SK-N-SH treated with all-trans-retinoic acid at 6 μM for 48 hours (cell line): Measurements from ENCODE around the gene TRIM22.

ENCODE experiments used
- ATAC-seq: fragments of 200-7000 bp; cut with Tn5 transposase; 3 replicates; pipeline ENCODE4 v1.9.1; 2020; ENCODE audit warnings: mild to moderate bottlenecking, moderate library complexity
- ARNTL ChIP-seq: fragments of 450-650 bp; formaldehyde crosslinking; IDR thresholded peaks from 2 replicates; pipeline ENCODE4 v1.5.0; 2020; ENCODE audit warnings: low read depth, mild to moderate bottlenecking, moderate library complexity, borderline replicate concordance
- BACH2 ChIP-seq: fragments of 250-450 bp; sonication (Bioruptor Pico); IDR thresholded peaks from 2 replicates; pipeline ENCODE4 v1.9.0; 2021; ENCODE audit warnings: mild to moderate bottlenecking, borderline replicate concordance
- CSDC2 ChIP-seq: fragments of 250-450 bp; sonication (Bioruptor Pico); IDR thresholded peaks from 2 replicates; pipeline ENCODE4 v1.5.0; 2020; ENCODE audit warnings: mild to moderate bottlenecking, moderate library complexity
- ESRRG ChIP-seq: fragments of 250-450 bp; sonication (Bioruptor Pico); IDR thresholded peaks from 2 replicates; pipeline ENCODE4 v1.6.1; 2021; ENCODE audit warnings: mild to moderate bottlenecking
- GLIS3 ChIP-seq: fragments of 250-450 bp; sonication (Bioruptor Pico); IDR thresholded peaks from 2 replicates; pipeline ENCODE4 v1.5.0; 2020; ENCODE audit warnings: mild to moderate bottlenecking, moderate library complexity
- ISL1 ChIP-seq: fragments of 250-450 bp; sonication (Bioruptor Pico); IDR thresholded peaks from 2 replicates; pipeline ENCODE4 v2.1.2; 2022; ENCODE audit warnings: mild to moderate bottlenecking, moderate library complexity
- OSR1 ChIP-seq: fragments of 250-450 bp; sonication (Bioruptor Pico); IDR thresholded peaks from 2 replicates; pipeline ENCODE4 v1.8.0; 2022; ENCODE audit warnings: moderate library complexity, mild to moderate bottlenecking, inconsistent platforms
- RARB ChIP-seq: fragments of 250-450 bp; sonication (Bioruptor Pico); IDR thresholded peaks from 2 replicates; pipeline ENCODE4 v1.8.0; 2021; ENCODE audit warnings: mild to moderate bottlenecking, moderate library complexity
- SNAI2 ChIP-seq: fragments of 250-450 bp; sonication (Bioruptor Pico); IDR thresholded peaks from 2 replicates; pipeline ENCODE4 v1.5.0; 2020; ENCODE audit warnings: mild to moderate bottlenecking, moderate library complexity
- TCF4 ChIP-seq: fragments of 250-450 bp; sonication (Bioruptor Pico); IDR thresholded peaks from 2 replicates; pipeline ENCODE4 v1.8.0; 2021; ENCODE audit warnings: mild to moderate bottlenecking, moderate library complexity, borderline replicate concordance
- TOX ChIP-seq: fragments of 250-450 bp; sonication (Bioruptor Pico); IDR thresholded peaks from 2 replicates; pipeline ENCODE4 v1.8.0; 2021; ENCODE audit warnings: mild to moderate bottlenecking, moderate library complexity, borderline replicate concordance
- ZC3H10 ChIP-seq: fragments of 250-450 bp; sonication (Bioruptor Pico); IDR thresholded peaks from 2 replicates; pipeline ENCODE4 v1.5.1; 2021; ENCODE audit warnings: mild to moderate bottlenecking, moderate library complexity
- ZFP3 ChIP-seq: fragments of 250-450 bp; sonication (Bioruptor Pico); IDR thresholded peaks from 2 replicates; pipeline ENCODE4 v1.5.0; 2020; ENCODE audit warnings: mild to moderate bottlenecking, moderate library complexity
- ZFP30 ChIP-seq: fragments of 450-650 bp; formaldehyde crosslinking; IDR thresholded peaks from 2 replicates; pipeline ENCODE4 v1.5.0; 2022; ENCODE audit warnings: mild to moderate bottlenecking, moderate library complexity
- ZNF565 ChIP-seq: fragments of 450-650 bp; formaldehyde crosslinking; conservative IDR thresholded peaks from 2 replicates; pipeline ENCODE4 v1.5.0; 2020; ENCODE audit warnings: low read depth, mild to moderate bottlenecking, moderate library complexity
- ZNF70 ChIP-seq: fragments of 450-650 bp; formaldehyde crosslinking; IDR thresholded peaks from 2 replicates; pipeline ENCODE4 v1.5.0; 2020; ENCODE audit warnings: mild to moderate bottlenecking, moderate library complexity
- ZNF8 ChIP-seq: fragments of 450-650 bp; formaldehyde crosslinking; IDR thresholded peaks from 2 replicates; pipeline ENCODE4 v1.5.0; 2020; ENCODE audit warnings: mild to moderate bottlenecking, moderate library complexity
- TF ChIP-seq, protein P1 (sequence below): fragments of 250-450 bp; sonication (Bioruptor Pico); IDR thresholded peaks from 2 replicates; pipeline ENCODE4 v1.5.1; 2021; ENCODE audit warnings: mild to moderate bottlenecking, moderate library complexity
- TF ChIP-seq, protein P2 (sequence below): fragments of 250-450 bp; sonication (Bioruptor Pico); IDR thresholded peaks from 2 replicates; pipeline ENCODE4 v1.8.0; 2021; ENCODE audit warnings: low read depth, mild to moderate bottlenecking, moderate library complexity, borderline replicate concordance
- TF ChIP-seq, protein P3 (sequence below): fragments of 250-450 bp; sonication (Bioruptor Pico); IDR thresholded peaks from 2 replicates; pipeline ENCODE4 v1.8.0; 2020; ENCODE audit warnings: mild to moderate bottlenecking, moderate library complexity, borderline replicate concordance
- TF ChIP-seq, protein P4 (sequence below): fragments of 250-450 bp; sonication (Bioruptor Pico); IDR thresholded peaks from 2 replicates; pipeline ENCODE4 v1.5.1; 2020; ENCODE audit warnings: low read depth, mild to moderate bottlenecking, moderate library complexity

Gene TRIM22, protein sequence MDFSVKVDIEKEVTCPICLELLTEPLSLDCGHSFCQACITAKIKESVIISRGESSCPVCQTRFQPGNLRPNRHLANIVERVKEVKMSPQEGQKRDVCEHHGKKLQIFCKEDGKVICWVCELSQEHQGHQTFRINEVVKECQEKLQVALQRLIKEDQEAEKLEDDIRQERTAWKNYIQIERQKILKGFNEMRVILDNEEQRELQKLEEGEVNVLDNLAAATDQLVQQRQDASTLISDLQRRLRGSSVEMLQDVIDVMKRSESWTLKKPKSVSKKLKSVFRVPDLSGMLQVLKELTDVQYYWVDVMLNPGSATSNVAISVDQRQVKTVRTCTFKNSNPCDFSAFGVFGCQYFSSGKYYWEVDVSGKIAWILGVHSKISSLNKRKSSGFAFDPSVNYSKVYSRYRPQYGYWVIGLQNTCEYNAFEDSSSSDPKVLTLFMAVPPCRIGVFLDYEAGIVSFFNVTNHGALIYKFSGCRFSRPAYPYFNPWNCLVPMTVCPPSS

DNA sequence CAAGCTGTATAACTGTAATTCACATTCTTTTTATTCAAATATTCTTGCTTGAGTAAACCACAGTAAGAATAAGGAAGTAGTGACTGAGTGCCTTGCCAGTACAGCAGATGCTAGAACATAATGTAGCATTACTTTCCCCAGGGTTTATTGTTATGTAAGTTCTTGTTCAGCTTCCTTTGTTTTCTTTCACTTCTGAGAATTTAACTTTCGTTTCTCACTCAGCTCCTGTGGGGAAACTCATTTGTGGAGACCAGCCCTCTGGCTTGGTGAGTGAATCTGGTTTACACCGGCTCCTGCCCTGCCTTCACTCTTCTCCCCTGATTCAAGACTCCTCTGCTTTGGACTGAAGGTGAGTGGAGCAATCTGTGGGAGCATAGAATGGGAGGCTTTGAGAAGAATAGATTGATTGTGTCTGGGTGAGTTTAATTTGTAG is at the start of gene TRIM22:
Gene TRIM22, plus strand, starts transcription at position 240 of the 433 bp plus-strand sequence. CDS start 6,443 bp downstream, outside the sequence.
- TF ChIP-seq, protein P1, sequence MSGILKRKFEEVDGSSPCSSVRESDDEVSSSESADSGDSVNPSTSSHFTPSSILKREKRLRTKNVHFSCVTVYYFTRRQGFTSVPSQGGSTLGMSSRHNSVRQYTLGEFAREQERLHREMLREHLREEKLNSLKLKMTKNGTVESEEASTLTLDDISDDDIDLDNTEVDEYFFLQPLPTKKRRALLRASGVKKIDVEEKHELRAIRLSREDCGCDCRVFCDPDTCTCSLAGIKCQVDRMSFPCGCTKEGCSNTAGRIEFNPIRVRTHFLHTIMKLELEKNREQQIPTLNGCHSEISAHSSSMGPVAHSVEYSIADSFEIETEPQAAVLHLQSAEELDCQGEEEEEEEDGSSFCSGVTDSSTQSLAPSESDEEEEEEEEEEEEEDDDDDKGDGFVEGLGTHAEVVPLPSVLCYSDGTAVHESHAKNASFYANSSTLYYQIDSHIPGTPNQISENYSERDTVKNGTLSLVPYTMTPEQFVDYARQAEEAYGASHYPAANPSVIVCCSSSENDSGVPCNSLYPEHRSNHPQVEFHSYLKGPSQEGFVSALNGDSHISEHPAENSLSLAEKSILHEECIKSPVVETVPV (CRISPR knock-in tag) = no peak
- TF ChIP-seq ZNF565 (CRISPR knock-in tag) = no peak
- no peak for TF ChIP-seq GLIS3
- peak; percentile 48 for ATAC-seq

DNA sequence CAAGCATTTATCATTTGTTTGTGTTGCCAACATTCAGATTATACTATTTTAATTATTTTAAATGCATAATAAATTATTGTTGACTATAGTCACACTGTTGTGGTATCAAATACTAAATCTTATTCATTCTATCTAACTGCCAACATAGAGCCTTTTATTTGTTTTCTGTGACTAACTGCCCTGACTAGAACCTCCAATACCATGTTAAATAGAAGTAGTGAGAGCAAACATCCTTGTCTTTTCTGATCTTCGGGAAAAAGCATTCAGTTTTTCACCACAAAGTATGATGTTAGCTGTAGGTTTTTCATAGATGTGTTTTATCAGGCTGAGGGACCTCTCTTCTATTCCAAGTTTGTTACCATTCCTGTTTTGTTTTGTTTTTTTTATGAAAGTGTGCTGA is 49.6 kb upstream of the TRIM22 start:
- TF ChIP-seq TCF4 (no peak), ZNF565 (CRISPR knock-in tag) (no peak), ZNF70 (CRISPR knock-in tag) (no peak), ZFP30 (CRISPR knock-in tag) (no peak), CSDC2 (CRISPR knock-in tag) (no peak), RARB (no peak), ESRRG (CRISPR knock-in tag) (no peak), SNAI2 (CRISPR knock-in tag) (no peak), ZNF8 (CRISPR knock-in tag) (no peak)
- TF ChIP-seq, protein P2, sequence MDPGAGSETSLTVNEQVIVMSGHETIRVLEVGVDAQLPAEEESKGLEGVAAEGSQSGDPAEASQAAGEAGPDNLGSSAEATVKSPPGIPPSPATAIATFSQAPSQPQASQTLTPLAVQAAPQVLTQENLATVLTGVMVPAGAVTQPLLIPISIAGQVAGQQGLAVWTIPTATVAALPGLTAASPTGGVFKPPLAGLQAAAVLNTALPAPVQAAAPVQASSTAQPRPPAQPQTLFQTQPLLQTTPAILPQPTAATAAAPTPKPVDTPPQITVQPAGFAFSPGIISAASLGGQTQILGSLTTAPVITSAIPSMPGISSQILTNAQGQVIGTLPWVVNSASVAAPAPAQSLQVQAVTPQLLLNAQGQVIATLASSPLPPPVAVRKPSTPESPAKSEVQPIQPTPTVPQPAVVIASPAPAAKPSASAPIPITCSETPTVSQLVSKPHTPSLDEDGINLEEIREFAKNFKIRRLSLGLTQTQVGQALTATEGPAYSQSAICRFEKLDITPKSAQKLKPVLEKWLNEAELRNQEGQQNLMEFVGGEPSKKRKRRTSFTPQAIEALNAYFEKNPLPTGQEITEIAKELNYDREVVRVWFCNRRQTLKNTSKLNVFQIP (CRISPR knock-in tag) = no peak

DNA sequence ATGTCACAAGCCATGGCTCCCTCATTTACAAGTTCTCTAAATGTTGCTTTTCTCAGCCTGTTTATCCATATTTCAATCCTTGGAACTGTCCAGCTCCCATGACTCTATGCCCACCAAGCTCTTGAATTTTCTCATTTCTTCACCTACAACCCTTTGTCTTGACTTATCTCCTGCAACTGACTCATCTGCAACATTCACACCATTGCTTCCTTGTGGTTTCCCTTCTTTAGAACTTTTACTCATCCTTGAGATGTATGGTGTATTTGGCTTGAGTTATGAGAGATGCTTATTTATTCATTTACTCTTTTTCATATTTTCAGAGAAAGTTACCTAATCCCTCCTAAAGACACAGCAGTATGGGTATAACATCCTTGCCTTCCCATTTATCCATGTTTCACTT is 46.0 kb upstream of the TRIM22 start:
- ATAC-seq = no peak
- TF ChIP-seq BACH2 (CRISPR knock-in tag) = no peak
- TF ChIP-seq CSDC2 (CRISPR knock-in tag) = no peak
- TF ChIP-seq ZFP30 (CRISPR knock-in tag) = no peak
- no peak for TF ChIP-seq RARB
- no peak for TF ChIP-seq ISL1 (CRISPR knock-in tag)
- no peak for TF ChIP-seq ZNF70 (CRISPR knock-in tag)
- no peak for TF ChIP-seq ZC3H10 (CRISPR knock-in tag)
- TF ChIP-seq, protein P3, sequence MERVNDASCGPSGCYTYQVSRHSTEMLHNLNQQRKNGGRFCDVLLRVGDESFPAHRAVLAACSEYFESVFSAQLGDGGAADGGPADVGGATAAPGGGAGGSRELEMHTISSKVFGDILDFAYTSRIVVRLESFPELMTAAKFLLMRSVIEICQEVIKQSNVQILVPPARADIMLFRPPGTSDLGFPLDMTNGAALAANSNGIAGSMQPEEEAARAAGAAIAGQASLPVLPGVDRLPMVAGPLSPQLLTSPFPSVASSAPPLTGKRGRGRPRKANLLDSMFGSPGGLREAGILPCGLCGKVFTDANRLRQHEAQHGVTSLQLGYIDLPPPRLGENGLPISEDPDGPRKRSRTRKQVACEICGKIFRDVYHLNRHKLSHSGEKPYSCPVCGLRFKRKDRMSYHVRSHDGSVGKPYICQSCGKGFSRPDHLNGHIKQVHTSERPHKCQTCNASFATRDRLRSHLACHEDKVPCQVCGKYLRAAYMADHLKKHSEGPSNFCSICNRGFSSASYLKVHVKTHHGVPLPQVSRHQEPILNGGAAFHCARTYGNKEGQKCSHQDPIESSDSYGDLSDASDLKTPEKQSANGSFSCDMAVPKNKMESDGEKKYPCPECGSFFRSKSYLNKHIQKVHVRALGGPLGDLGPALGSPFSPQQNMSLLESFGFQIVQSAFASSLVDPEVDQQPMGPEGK (CRISPR knock-in tag) = no peak
- no peak for TF ChIP-seq ZFP3 (CRISPR knock-in tag)
- TF ChIP-seq ZNF565 (CRISPR knock-in tag) = no peak
- TF ChIP-seq GLIS3 = no peak
- no peak for TF ChIP-seq ARNTL (CRISPR knock-in tag)
- no peak for TF ChIP-seq SNAI2 (CRISPR knock-in tag)
- no peak for TF ChIP-seq TOX (CRISPR knock-in tag)
- TF ChIP-seq ESRRG (CRISPR knock-in tag) = no peak

More for the DNA sequence above, 49.6 kb upstream of the TRIM22 start:
- ATAC-seq = no peak

DNA sequence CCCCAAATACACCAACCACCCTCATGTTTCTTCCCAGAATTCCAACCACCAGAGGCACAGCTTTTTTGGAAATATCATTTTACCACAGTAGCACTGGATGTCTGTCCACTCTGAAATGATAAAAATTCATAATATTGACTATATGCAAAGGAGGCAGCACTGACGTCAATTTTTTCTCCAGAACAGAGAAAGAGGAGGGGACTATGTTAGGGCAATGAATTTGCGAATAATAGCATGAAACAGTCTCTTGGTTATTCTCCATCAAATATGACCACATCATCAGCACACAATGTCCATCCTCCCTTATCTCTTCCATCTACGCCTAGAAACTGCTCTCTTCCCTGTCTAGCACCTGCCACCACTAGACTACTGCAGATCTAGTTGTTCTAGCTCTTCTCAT is 43.5 kb upstream of the TRIM22 start:
- no peak for TF ChIP-seq SNAI2 (CRISPR knock-in tag)
- TF ChIP-seq CSDC2 (CRISPR knock-in tag) = no peak
- no peak for TF ChIP-seq BACH2 (CRISPR knock-in tag)
- no peak for TF ChIP-seq ZC3H10 (CRISPR knock-in tag)
- TF ChIP-seq ZNF70 (CRISPR knock-in tag) = no peak
- TF ChIP-seq ZNF8 (CRISPR knock-in tag) = no peak
- TF ChIP-seq, protein P4, sequence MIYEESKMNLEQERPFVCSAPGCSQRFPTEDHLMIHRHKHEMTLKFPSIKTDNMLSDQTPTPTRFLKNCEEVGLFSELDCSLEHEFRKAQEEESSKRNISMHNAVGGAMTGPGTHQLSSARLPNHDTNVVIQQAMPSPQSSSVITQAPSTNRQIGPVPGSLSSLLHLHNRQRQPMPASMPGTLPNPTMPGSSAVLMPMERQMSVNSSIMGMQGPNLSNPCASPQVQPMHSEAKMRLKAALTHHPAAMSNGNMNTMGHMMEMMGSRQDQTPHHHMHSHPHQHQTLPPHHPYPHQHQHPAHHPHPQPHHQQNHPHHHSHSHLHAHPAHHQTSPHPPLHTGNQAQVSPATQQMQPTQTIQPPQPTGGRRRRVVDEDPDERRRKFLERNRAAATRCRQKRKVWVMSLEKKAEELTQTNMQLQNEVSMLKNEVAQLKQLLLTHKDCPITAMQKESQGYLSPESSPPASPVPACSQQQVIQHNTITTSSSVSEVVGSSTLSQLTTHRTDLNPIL (CRISPR knock-in tag) = no peak
- TF ChIP-seq ARNTL (CRISPR knock-in tag) = no peak
- no peak for TF ChIP-seq OSR1

More for the DNA sequence above, 43.5 kb upstream of the TRIM22 start:
- no peak for ATAC-seq
